H1 (cell line): Measurements from ENCODE around the gene NOSIP. TPM values are rescaled to one million over a fixed set of nuclear protein-coding genes. Genes with fewer than 3 reads are reported as not detected.

Experiments
- CTCF ChIA-PET: fragments of 300-600 bp; sonication (Branson Sonifier 250); formaldehyde crosslinking; loops from one replicate; lab custom pipeline; 2021; ENCODE audit not compliant: partially characterized antibody; lab: Charles Lee
- POLR2A ChIA-PET: fragments of 300-600 bp; sonication (Branson Sonifier 250); formaldehyde crosslinking; loops from one replicate; lab custom pipeline; 2021; ENCODE audit warnings: inconsistent platforms; ENCODE audit not compliant: partially characterized antibody; lab: Charles Lee
- DNase-seq, 2 experiments: peaks; one replicate each; pipeline versions ENCODE4 v3.0.0 to v3.0.0-alpha.2; 2010 to 2022; ENCODE audit warnings: low spot score in 2 of 2, low read depth in 1 of 2, mixed read lengths in 1 of 2
- FAIRE-seq: peaks from 2 replicates; lab custom pipeline; 2011; peaks lifted over from hg19 to GRCh38; lab: Jason Lieb, UNC
- H2AFZ ChIP-seq: 2 replicates; pipeline ENCODE4 v1.8.1; 2012; ENCODE audit warnings: low read length, inconsistent platforms
- H2AK5ac ChIP-seq: 2 replicates; pipeline ENCODE4 v1.6.1; 2013; ENCODE audit warnings: low read depth, low read length
- H2BK120ac ChIP-seq: replicated peaks from 2 replicates; pipeline ENCODE3; 2013; ENCODE audit warnings: low read depth, low read length, inconsistent platforms
- H2BK12ac ChIP-seq: 2 replicates; pipeline ENCODE4 v1.6.1; 2013; ENCODE audit warnings: low read depth, low read length
- H2BK15ac ChIP-seq: 2 replicates; pipeline ENCODE4 v1.6.1; 2013; ENCODE audit warnings: low read length
- H2BK20ac ChIP-seq: 2 replicates; pipeline ENCODE4 v1.6.1; 2013; ENCODE audit warnings: low read length
- H2BK5ac ChIP-seq: 2 replicates; pipeline ENCODE4 v1.6.1; 2013; ENCODE audit warnings: low read depth, low read length
- H3K14ac ChIP-seq: 2 replicates; pipeline ENCODE4 v1.6.1; 2013; ENCODE audit warnings: inconsistent platforms; ENCODE audit not compliant: insufficient read length
- H3K18ac ChIP-seq: 2 replicates; pipeline ENCODE4 v1.6.1; 2013; ENCODE audit warnings: low read length; ENCODE audit errors: extremely low read depth
- H3K23ac ChIP-seq: 2 replicates; pipeline ENCODE4 v1.6.1; 2013; ENCODE audit warnings: inconsistent platforms; ENCODE audit not compliant: insufficient read length
- H3K23me2 ChIP-seq: 2 replicates; pipeline ENCODE4 v1.6.1; 2013; ENCODE audit warnings: low read depth, low read length
- H3K27ac ChIP-seq: 2 replicates; pipeline ENCODE4 v1.6.1; 2011; ENCODE audit warnings: low read depth, low read length, inconsistent platforms
- H3K27me3 ChIP-seq, 4 experiments: replicated peaks in 1 of 4; 1 replicate in 1 of 4; 2 replicates in 3 of 4; pipeline versions ENCODE4 v1.6.1 to v1.8.1; 2011 to 2013; ENCODE audit warnings: low read length in 3 of 4, mild to moderate bottlenecking in 3 of 4, inconsistent platforms in 2 of 4, mixed read lengths in 2 of 4, moderate library complexity in 1 of 4; ENCODE audit not compliant: control insufficient read depth in 3 of 4, insufficient read depth in 3 of 4; ENCODE audit errors: extremely low read depth in 1 of 4
- H3K36me3 ChIP-seq, 4 experiments: 2 replicates each; pipeline versions ENCODE4 v1.6.1 to v1.8.1; 2011 to 2013; ENCODE audit warnings: mild to moderate bottlenecking in 4 of 4, low read length in 3 of 4, moderate library complexity in 2 of 4, control low read depth in 1 of 4, inconsistent platforms in 1 of 4; ENCODE audit not compliant: insufficient read depth in 4 of 4, control insufficient read depth in 2 of 4
- H3K4ac ChIP-seq: replicated peaks from 2 replicates; pipeline ENCODE3; 2013; ENCODE audit warnings: low read length, low read depth, mixed read lengths, inconsistent platforms; ENCODE audit not compliant: insufficient read length
- H3K4me1 ChIP-seq, 4 experiments: replicated peaks in 1 of 4; 1 replicate in 1 of 4; 2 replicates in 3 of 4; pipeline versions ENCODE4 v1.6.1 to v1.8.1; 2011 to 2013; ENCODE audit warnings: low read length in 3 of 4, inconsistent platforms in 2 of 4, mixed read lengths in 1 of 4; ENCODE audit not compliant: insufficient read depth in 4 of 4, control insufficient read depth in 3 of 4
- H3K4me2 ChIP-seq, 2 experiments: 2 replicates each; pipeline versions ENCODE4 v1.6.1 to v1.8.1; 2011 to 2013; ENCODE audit warnings: low read depth in 2 of 2, low read length in 2 of 2, control low read depth in 1 of 2, inconsistent platforms in 1 of 2, mild to moderate bottlenecking in 1 of 2; ENCODE audit not compliant: insufficient read depth in 1 of 2
- H3K4me3 ChIP-seq, 4 experiments: fragments of 200-600, 300-600 bp in 1 of 4; sonication (generic), shearing (Covaris generic), sonication (Bioruptor Twin) in 1 of 4; 2 replicates each; pipeline versions ENCODE4 v1.5.1 to v1.8.1; 2011 to 2016; ENCODE audit warnings: low read length in 4 of 4, low read depth in 3 of 4, control low read depth in 2 of 4, inconsistent platforms in 2 of 4, mild to moderate bottlenecking in 2 of 4, mixed read lengths in 1 of 4, moderate library complexity in 1 of 4; ENCODE audit not compliant: insufficient read depth in 2 of 4; ENCODE audit errors: extremely low read depth in 1 of 4
- H3K56ac ChIP-seq: replicated peaks from 2 replicates; pipeline ENCODE3; 2013; ENCODE audit warnings: low read depth, mild to moderate bottlenecking, mixed read lengths, low read length, inconsistent platforms; ENCODE audit not compliant: insufficient read length
- H3K79me1 ChIP-seq: 2 replicates; pipeline ENCODE4 v1.6.1; 2013; ENCODE audit warnings: low read depth, low read length, control low read depth
- H3K79me2 ChIP-seq, 2 experiments: 2 replicates each; pipeline versions ENCODE4 v1.6.1 to v1.8.1; 2012 to 2013; ENCODE audit warnings: low read length in 2 of 2, mild to moderate bottlenecking in 2 of 2, inconsistent platforms in 1 of 2; ENCODE audit not compliant: insufficient read depth in 2 of 2, control insufficient read depth in 1 of 2
- H3K9ac ChIP-seq, 4 experiments: replicated peaks in 1 of 4; 1 replicate in 1 of 4; 2 replicates in 3 of 4; pipeline versions ENCODE4 v1.6.1 to v1.8.1; 2011 to 2013; ENCODE audit warnings: low read depth in 3 of 4, low read length in 3 of 4, control low read depth in 2 of 4, mild to moderate bottlenecking in 2 of 4, moderate library complexity in 2 of 4, inconsistent platforms in 1 of 4; ENCODE audit errors: extremely low read depth in 1 of 4
- H3K9me3 ChIP-seq, 2 experiments: 2 replicates each; pipeline versions ENCODE4 v1.6.1 to v1.8.1; 2012 to 2013; ENCODE audit warnings: mild to moderate bottlenecking in 2 of 2, moderate library complexity in 2 of 2, control low read depth in 1 of 2, inconsistent platforms in 1 of 2, low read depth in 1 of 2, low read length in 1 of 2, mixed read lengths in 1 of 2; ENCODE audit not compliant: insufficient read depth in 2 of 2
- H4K20me1 ChIP-seq, 2 experiments: replicated peaks in 1 of 2; 2 replicates each; pipeline versions ENCODE3 to v1.8.1; 2011 to 2013; ENCODE audit warnings: inconsistent platforms in 2 of 2, low read length in 2 of 2, mild to moderate bottlenecking in 1 of 2; ENCODE audit not compliant: insufficient read depth in 2 of 2, control insufficient read depth in 1 of 2
- H4K5ac ChIP-seq: 2 replicates; pipeline ENCODE4 v1.6.1; 2013; ENCODE audit warnings: low read length, low read depth, mixed read lengths, inconsistent platforms; ENCODE audit not compliant: insufficient read length
- H4K8ac ChIP-seq: 2 replicates; pipeline ENCODE4 v1.8.0; 2013; ENCODE audit warnings: mild to moderate bottlenecking, moderate library complexity, low read length, inconsistent platforms; ENCODE audit not compliant: insufficient read depth; ENCODE audit errors: extremely low read depth
- H4K91ac ChIP-seq: replicated peaks from 2 replicates; pipeline ENCODE3; 2013; ENCODE audit warnings: low read length, mixed read lengths, inconsistent platforms; ENCODE audit not compliant: insufficient read length
- EGR1 ChIP-seq: IDR thresholded peaks from 2 replicates; pipeline ENCODE4 v1.6.1; 2011; ENCODE audit warnings: low read depth, low read length, borderline replicate concordance
- GTF2F1 ChIP-seq: IDR thresholded peaks from 2 replicates; pipeline ENCODE4 v1.6.1; 2012; ENCODE audit warnings: low read depth, low read length, improper control_type of control experiment, borderline replicate concordance
- KDM1A ChIP-seq: fragments of 200-600, 300-600 bp; sonication (generic); IDR thresholded peaks from 2 replicates; pipeline ENCODE4 v1.7.1; 2016; ENCODE audit warnings: mild to moderate bottlenecking, low read length, borderline replicate concordance
- POLR2A ChIP-seq, 2 experiments: IDR thresholded peaks; 1 replicate in 1 of 2; 2 replicates in 1 of 2; pipeline ENCODE4 v1.6.1; 2011; ENCODE audit warnings: low read depth in 2 of 2, low read length in 2 of 2, mild to moderate bottlenecking in 2 of 2; ENCODE audit errors: control extremely low read depth in 1 of 2
- WGBS, 2 experiments: shearing (Covaris generic) in 1 of 2; methylation state at CpG; one replicate each; pipeline versions ENCODE4 v1.1.6 to v1.1.7; 2013 to 2015; ENCODE audit warnings: low lambda C conversion rate in 2 of 2, mixed read lengths in 2 of 2, inconsistent platforms in 1 of 2, low coverage in 1 of 2, missing lambda C conversion rate in 1 of 2; ENCODE audit not compliant: insufficient replicate concordance in 2 of 2, insufficient coverage in 1 of 2, insufficient read length in 1 of 2; ENCODE audit errors: extremely low coverage in 1 of 2, missing lambda C conversion rate in 1 of 2; 5-methylcytosine and 5-hydroxymethylcytosine counted together
- polyA plus RNA-seq, 7 experiments: library from polyadenylated mRNA; depleted of rRNA in 3 of 7; stranded (reverse) in 5 of 7; unstranded in 2 of 7; fragments of >200 nt in 5 of 7; fragments of 200-250 nt in 2 of 7; gene quantifications; 1 replicate in 5 of 7; 2 replicates in 1 of 7; 4 replicates in 1 of 7; pipeline versions ENCODE4 v1.2.1 to v1.2.3, GENCODE V29; 2011 to 2013; ENCODE audit warnings: missing spikeins in 2 of 7, mixed read lengths in 2 of 7
- total RNA-seq: library from RNA; stranded (reverse); fragmentation: NEBNext Ultra II Directional; extraction: Animal tissue kit (Norgen Biotek cat#: 25700); gene quantifications from 2 replicates; pipeline ENCODE4 v1.2.1, GENCODE V29; 2021

NOSIP gene
- total and polyA plus RNA-seq, 2 of the 8 experiments (the other 6 are each of a cell fraction or from before 2014, with no cell fraction given): 85.1 to 192 TPM

DNA sequence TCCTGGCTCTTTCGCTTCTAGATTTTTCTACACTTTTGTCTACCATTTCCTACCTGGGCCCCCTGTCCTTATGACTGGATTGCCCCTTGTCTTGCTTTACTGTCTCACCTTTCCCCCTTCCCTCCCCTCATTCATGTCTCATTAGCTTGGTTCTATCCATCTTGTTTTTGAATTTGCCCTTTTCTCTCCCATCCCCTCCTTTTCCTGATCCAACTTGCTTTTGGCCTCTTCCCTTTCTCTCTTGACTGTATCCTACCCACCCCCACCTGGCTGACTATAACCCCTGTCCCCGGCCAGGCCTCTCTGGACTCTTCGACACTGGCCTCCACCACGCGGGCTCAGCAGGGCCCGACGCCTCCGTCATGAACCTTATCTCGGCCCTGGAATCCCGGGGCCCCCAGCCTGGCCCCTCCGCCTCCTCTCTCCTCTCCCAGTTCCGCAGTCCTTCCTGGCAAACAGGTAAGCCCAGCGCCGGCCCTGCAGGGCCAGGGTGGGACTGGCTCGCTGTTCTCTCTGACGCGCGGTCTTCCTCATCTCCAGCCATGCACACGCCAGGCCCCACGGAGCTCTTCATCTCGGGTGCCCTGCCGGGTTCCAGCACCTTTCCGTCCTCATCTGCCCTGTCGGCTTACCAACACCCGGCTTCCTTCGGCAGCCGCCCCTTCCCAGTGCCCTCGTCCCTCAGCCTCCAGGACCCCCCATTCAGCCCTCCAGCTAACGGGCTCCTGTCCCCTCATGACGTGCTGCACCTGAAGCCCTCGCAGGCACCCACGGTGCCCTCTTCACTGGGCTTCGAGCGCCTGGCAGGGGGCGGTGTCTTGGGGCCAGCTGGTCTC, 14.0 kb upstream of the NOSIP start:
- H3K27ac ChIP-seq: peak overlapping the region; percentile 26; the same call in 1 of the 2 replicates
- no peak overlapping the region for H4K5ac ChIP-seq
- H2AFZ ChIP-seq: no peak overlapping the region
- no peak overlapping the region for H4K91ac ChIP-seq
- H3K27me3 ChIP-seq: no peaks in the 10 kb centered on the region
- peaks cover 4 to 42% of the 10 kb centered on the region in 2 experiments; a peak in 3 of 4 replicates for H3K79me2 ChIP-seq
- peaks cover 4 to 6% of the 10 kb centered on the region in 2 experiments for H4K20me1 ChIP-seq
- no peak overlapping the region for H2BK5ac ChIP-seq
- no peak overlapping the region for H3K4ac ChIP-seq
- peaks cover 12 to 50% (median 34%) of the 10 kb centered on the region in 4 experiments for H3K36me3 ChIP-seq
- no peak overlapping the region for H2BK120ac ChIP-seq
- H3K18ac ChIP-seq: no peak overlapping the region
- DNase-seq: no peak
- no peak overlapping the region; a peak in 2 of 7 replicates for H3K9ac ChIP-seq
- ChIA-PET CTCF (interaction anchor here (1.2 to 1.3 kb wide), 2 partner anchors 87 to 90 kb away, joined by 3 read pairs; no protein-coding TSS in a partner anchor), POLR2A (interaction anchor here (0.9 to 37.8 kb wide), 12 partner anchors 9 to 105 kb away, joined by 3 to 840 read pairs (median 4); partner anchors contain the start of genes NOSIP, PRMT1, PRRG2 and RRAS)
- no peak overlapping the region for H2BK15ac ChIP-seq
- peaks cover 8% of the 10 kb centered on the region for H3K79me1 ChIP-seq
- 93% methylated on average over 35 of the region's 35 CpGs; no CpG with 5 or more reads in 1 of the 2 experiments for WGBS, 2 experiments
- no peak for FAIRE-seq
- H2AK5ac ChIP-seq: no peak overlapping the region
- no peak overlapping the region for H3K56ac ChIP-seq
- no peaks in the 10 kb centered on the region for H3K9me3 ChIP-seq
- H3K14ac ChIP-seq: no peak overlapping the region
- H3K23me2 ChIP-seq: peaks cover 20% of the 10 kb centered on the region
- no peak overlapping the region for H2BK20ac ChIP-seq
- peak overlapping the region; percentile 42 to 95 for H3K4me2 ChIP-seq
- H3K4me3 ChIP-seq: peak overlapping the region in 1 of 4 experiments; percentile 47; a peak in 2 of 8 replicates
- H2BK12ac ChIP-seq: no peak overlapping the region
- H3K23ac ChIP-seq: no peak overlapping the region
- peaks cover 3 to 9% (median 4%) of the 10 kb centered on the region in 4 experiments; a peak in 6 of 7 replicates for H3K4me1 ChIP-seq
- H4K8ac ChIP-seq: no peak overlapping the region
- TF ChIP-seq KDM1A (no peak), POLR2A (IDR thresholded peaks at IDR 0.05; ENCODE audit: control extremely low read depth in 1 of 2, low read depth in 2 of 2, low read length in 2 of 2) (no peak), EGR1 (no peak), GTF2F1 (no peak)
